IMR-90 (cell line): ENCODE results near the gene NSMCE3. TPM values are rescaled to one million over a fixed set of nuclear protein-coding genes. Genes with fewer than 3 reads are reported as not detected.

Source experiments
- ATAC-seq: fragments of 200-7000 bp; cut with Tn5 transposase; 2 replicates; pipeline ENCODE4 v1.9.1; 2020; ENCODE audit warnings: low read depth, mild to moderate bottlenecking, moderate library complexity
- BruUV-seq: library from RNA; stranded (reverse); fragments of 400-500 nt; replicated peaks from 2 replicates; lab custom pipeline; 2021; lab: Mats Ljungman, UMichigan
- CTCF ChIA-PET: fragments of 300-600 bp; formaldehyde crosslinking; extraction: SDS; loops from one replicate; lab custom pipeline; 2021; ENCODE audit warnings: antibody characterized with exemption; lab: Yijun Ruan, JAX
- POLR2A ChIA-PET: fragments of 300-600 bp; sonication (Branson Sonifier 250); formaldehyde crosslinking; loops from one replicate; lab custom pipeline; 2022; ENCODE audit warnings: antibody characterized with exemption; ENCODE audit not compliant: unreplicated experiment; lab: Charles Lee
- DNase-seq: peaks from one replicate; pipeline ENCODE4 v3.0.0; 2013
- H2AFZ ChIP-seq: replicated peaks from 2 replicates; pipeline ENCODE3; 2013; ENCODE audit warnings: low read length, mild to moderate bottlenecking; ENCODE audit not compliant: poor library complexity
- H2AK5ac ChIP-seq: 2 replicates; pipeline ENCODE4 v1.6.1; 2013; ENCODE audit warnings: low read depth, low read length, inconsistent platforms
- H2AK9ac ChIP-seq: replicated peaks from 2 replicates; pipeline ENCODE3; 2013; ENCODE audit warnings: mild to moderate bottlenecking, low read depth, low read length, moderate library complexity; ENCODE audit not compliant: poor library complexity
- H2BK120ac ChIP-seq: 2 replicates; pipeline ENCODE4 v1.6.1; 2013; ENCODE audit warnings: low read depth, low read length, inconsistent platforms
- H2BK15ac ChIP-seq: 3 replicates; pipeline ENCODE4 v1.6.1; 2013; ENCODE audit warnings: low read depth, low read length, inconsistent platforms
- H2BK20ac ChIP-seq: 2 replicates; pipeline ENCODE4 v1.6.1; 2013; ENCODE audit warnings: low read depth, mild to moderate bottlenecking, inconsistent platforms, low read length, moderate library complexity
- H2BK5ac ChIP-seq: 2 replicates; pipeline ENCODE4 v1.6.1; 2013; ENCODE audit warnings: mild to moderate bottlenecking, low read depth, low read length, inconsistent platforms; ENCODE audit not compliant: poor library complexity, severe bottlenecking
- H3K14ac ChIP-seq: replicated peaks from 2 replicates; pipeline ENCODE4 v1.6.1; 2013; ENCODE audit warnings: low read depth, low read length, inconsistent platforms
- H3K18ac ChIP-seq: 2 replicates; pipeline ENCODE4 v1.6.1; 2013; ENCODE audit warnings: low read depth, low read length, control low read depth
- H3K23ac ChIP-seq: 2 replicates; pipeline ENCODE4 v1.6.1; 2013; ENCODE audit warnings: low read depth, low read length, inconsistent platforms
- H3K27ac ChIP-seq: 2 replicates; pipeline ENCODE4 v1.5.1; 2013; ENCODE audit warnings: mild to moderate bottlenecking, control low read depth, low read length; ENCODE audit not compliant: insufficient read depth
- H3K27me3 ChIP-seq: 2 replicates; pipeline ENCODE4 v1.6.1; 2013; ENCODE audit warnings: low read length; ENCODE audit not compliant: control insufficient read depth, insufficient read depth
- H3K36me3 ChIP-seq: 2 replicates; pipeline ENCODE4 v1.6.1; 2013; ENCODE audit warnings: low read length, mixed read lengths; ENCODE audit not compliant: control insufficient read depth, insufficient read depth
- H3K4ac ChIP-seq: 2 replicates; pipeline ENCODE4 v1.6.1; 2013; ENCODE audit warnings: low read depth, low read length, inconsistent platforms
- H3K4me1 ChIP-seq: 2 replicates; pipeline ENCODE4 v1.6.1; 2013; ENCODE audit warnings: low read length, mixed read lengths; ENCODE audit not compliant: control insufficient read depth, insufficient read depth
- H3K4me2 ChIP-seq: 2 replicates; pipeline ENCODE4 v1.6.1; 2013; ENCODE audit warnings: low read depth, mild to moderate bottlenecking, control low read depth, low read length, moderate library complexity
- H3K4me3 ChIP-seq: 2 replicates; pipeline ENCODE4 v1.5.1; 2013; ENCODE audit warnings: low read depth, mild to moderate bottlenecking, control low read depth, low read length, moderate library complexity; ENCODE audit not compliant: insufficient read depth
- H3K56ac ChIP-seq: 2 replicates; pipeline ENCODE4 v1.6.1; 2013; ENCODE audit warnings: low read length, inconsistent platforms; ENCODE audit not compliant: insufficient read depth; ENCODE audit errors: extremely low read depth
- H3K79me1 ChIP-seq, 2 experiments: 2 replicates each; pipeline ENCODE4 v1.6.1; 2013; ENCODE audit warnings: low read length in 2 of 2, inconsistent platforms in 1 of 2, low read depth in 1 of 2
- H3K9ac ChIP-seq: 2 replicates; pipeline ENCODE4 v1.6.1; 2013; ENCODE audit warnings: low read depth, low read length, control low read depth
- H3K9me1 ChIP-seq: 2 replicates; pipeline ENCODE4 v1.6.1; 2013; ENCODE audit warnings: low read length, inconsistent platforms; ENCODE audit not compliant: insufficient read depth
- H3K9me3 ChIP-seq: 2 replicates; pipeline ENCODE4 v1.6.1; 2013; ENCODE audit warnings: low read length; ENCODE audit not compliant: control insufficient read depth, insufficient read depth
- H4K20me1 ChIP-seq: 2 replicates; pipeline ENCODE4 v1.6.1; 2013; ENCODE audit warnings: low read length, inconsistent platforms; ENCODE audit not compliant: insufficient read depth
- H4K5ac ChIP-seq: 2 replicates; pipeline ENCODE4 v1.6.1; 2013; ENCODE audit warnings: mild to moderate bottlenecking, low read depth, low read length, control low read depth
- H4K8ac ChIP-seq, 2 experiments: 2 replicates each; pipeline ENCODE4 v1.6.1; 2013; ENCODE audit warnings: low read depth in 2 of 2, low read length in 2 of 2, control low read depth in 1 of 2, inconsistent platforms in 1 of 2
- H4K91ac ChIP-seq: 2 replicates; pipeline ENCODE4 v1.6.1; 2013; ENCODE audit warnings: low read depth, low read length, inconsistent platforms; ENCODE audit not compliant: insufficient read depth
- BHLHE40 ChIP-seq: fragments of 150-350 bp; IDR thresholded peaks from 2 replicates; pipeline ENCODE4 v1.6.1; 2016; ENCODE audit warnings: mild to moderate bottlenecking, low read depth, low read length
- CEBPB ChIP-seq: IDR thresholded peaks from 2 replicates; pipeline ENCODE4 v1.6.1; 2012; ENCODE audit warnings: low read depth, low read length, improper control_type of control experiment
- CHD1 ChIP-seq: IDR thresholded peaks from 2 replicates; pipeline ENCODE4 v1.6.1; 2012; ENCODE audit warnings: low read depth, low read length, improper control_type of control experiment
- FOS ChIP-seq: fragments of 150-350 bp; IDR thresholded peaks from 2 replicates; pipeline ENCODE4 v1.6.1; 2016; ENCODE audit warnings: low read depth, low read length
- MAFK ChIP-seq: IDR thresholded peaks from 2 replicates; pipeline ENCODE4 v1.6.1; 2012; ENCODE audit warnings: low read depth, low read length, improper control_type of control experiment
- MAZ ChIP-seq: IDR thresholded peaks from 2 replicates; pipeline ENCODE4 v1.6.1; 2012; ENCODE audit warnings: low read depth, mild to moderate bottlenecking, low read length, improper control_type of control experiment, moderate library complexity, borderline replicate concordance
- MXI1 ChIP-seq: IDR thresholded peaks from 2 replicates; pipeline ENCODE4 v1.6.1; 2012; ENCODE audit warnings: low read depth, mild to moderate bottlenecking, low read length, moderate library complexity, borderline replicate concordance
- NFE2L2 ChIP-seq: fragments of 150-350 bp; IDR thresholded peaks from 2 replicates; pipeline ENCODE4 v1.6.1; 2016; ENCODE audit warnings: low read depth, mild to moderate bottlenecking, low read length
- POLR2A ChIP-seq: IDR thresholded peaks from 2 replicates; pipeline ENCODE4 v1.6.1; 2012; ENCODE audit warnings: mild to moderate bottlenecking, low read depth, low read length
- RAD21 ChIP-seq: IDR thresholded peaks from 2 replicates; pipeline ENCODE4 v1.6.1; 2012; ENCODE audit warnings: low read length, improper control_type of control experiment
- RCOR1 ChIP-seq: IDR thresholded peaks from 2 replicates; pipeline ENCODE4 v1.6.1; 2012; ENCODE audit warnings: mild to moderate bottlenecking, low read length, improper control_type of control experiment; ENCODE audit not compliant: insufficient replicate concordance
- RFX5 ChIP-seq: IDR thresholded peaks from 2 replicates; pipeline ENCODE4 v1.8.0; 2012; ENCODE audit warnings: low read depth, mild to moderate bottlenecking, low read length, moderate library complexity
- SMC3 ChIP-seq: fragments of 150-350 bp; IDR thresholded peaks from 2 replicates; pipeline ENCODE4 v1.6.1; 2016; ENCODE audit warnings: low read depth, mild to moderate bottlenecking, antibody characterized with exemption, low read length, moderate library complexity
- WGBS, 2 experiments: methylation state at CpG; one replicate each; pipeline versions ENCODE4 v1.1.5 to v1.1.7; 2013; ENCODE audit warnings: missing lambda C conversion rate in 2 of 2; ENCODE audit not compliant: insufficient read length in 1 of 2; ENCODE audit errors: extremely low coverage in 2 of 2; 5-methylcytosine and 5-hydroxymethylcytosine counted together
- dilution Hi-C: fragments of 300-500 bp; cut with HindIII; formaldehyde crosslinking; loops from one replicate; pipeline ENCODE4 v1.14.3; 2018; ENCODE audit warnings: low sequenced_read_pairs; ENCODE audit not compliant: unreplicated experiment
- in situ Hi-C: fragments of 300-500 bp; cut with MboI; formaldehyde crosslinking; loops from 3 replicates; pipeline ENCODE4 v1.14.3; 2019; ENCODE audit warnings: low sequenced_read_pairs, inconsistent platforms, mixed read lengths
- intact Hi-C: fragments of 100-400 bp; cut with micrococcal nuclease; formaldehyde crosslinking; loops from 2 replicates; pipeline ENCODE4 v1.10.0; 2022
- polyA plus RNA-seq, 3 experiments: library from polyadenylated mRNA; depleted of rRNA; stranded (reverse); fragments of >200 nt; gene quantifications; 2 replicates each; pipeline ENCODE4 v1.2.3, GENCODE V29; 2012; ENCODE audit warnings: low replicate concordance in 1 of 3
- total RNA-seq: library from RNA; depleted of rRNA; stranded (reverse); fragments of >200 nt; gene quantifications from 2 replicates; pipeline ENCODE4 v1.2.3, GENCODE V29; 2012
- TF ChIP-seq, protein P1 (sequence below): fragments of 150-350 bp; IDR thresholded peaks from 2 replicates; pipeline ENCODE4 v1.6.1; 2016; ENCODE audit warnings: low read depth, mild to moderate bottlenecking, low read length, moderate library complexity, borderline replicate concordance
- TF ChIP-seq, protein P2 (sequence below): conservative IDR thresholded peaks from 2 replicates; pipeline ENCODE4 v1.5.1; 2012; ENCODE audit warnings: mild to moderate bottlenecking, low read depth, low read length, improper control_type of control experiment
- TF ChIP-seq, protein P3 (sequence below): fragments of 150-350 bp; IDR thresholded peaks from 2 replicates; pipeline ENCODE4 v1.6.1; 2017; ENCODE audit warnings: mild to moderate bottlenecking, antibody characterized with exemption, low read length, low read depth

Gene NSMCE3
- total and polyA plus RNA-seq, 2 of the 4 experiments (the other 2 are of a cell fraction) = 5.1 to 6.3 TPM

DNA sequence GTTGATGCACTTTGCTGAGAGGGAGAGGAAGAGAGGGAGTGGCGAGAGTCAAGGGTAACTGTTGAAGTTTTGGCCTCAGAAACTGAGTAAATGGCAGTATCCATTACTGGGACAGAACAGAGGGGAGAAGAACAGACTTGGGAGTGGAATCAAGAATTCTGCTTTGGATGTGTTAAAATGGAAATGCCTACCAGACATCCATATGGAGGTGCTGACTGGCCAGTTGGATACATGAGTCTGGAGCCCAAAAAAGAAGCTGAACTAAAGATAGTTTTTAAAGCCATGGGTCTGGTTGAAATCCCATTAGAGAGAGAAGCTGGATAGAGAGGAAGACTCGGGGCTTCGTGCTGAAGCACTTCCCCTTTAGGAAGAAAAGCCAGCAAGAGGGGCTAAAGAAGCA lies 35.9 kb upstream of the NSMCE3 start:
- TF ChIP-seq MAFK (no peak), SMC3 (no peak), POLR2A (no peak), NFE2L2 (no peak), CEBPB (no peak), MAZ (no peak), BHLHE40 (no peak), RCOR1 (no peak), RFX5 (no peak), MXI1 (no peak), RAD21 (no peak), FOS (no peak), CHD1 (no peak)
- TF ChIP-seq, protein P1, sequence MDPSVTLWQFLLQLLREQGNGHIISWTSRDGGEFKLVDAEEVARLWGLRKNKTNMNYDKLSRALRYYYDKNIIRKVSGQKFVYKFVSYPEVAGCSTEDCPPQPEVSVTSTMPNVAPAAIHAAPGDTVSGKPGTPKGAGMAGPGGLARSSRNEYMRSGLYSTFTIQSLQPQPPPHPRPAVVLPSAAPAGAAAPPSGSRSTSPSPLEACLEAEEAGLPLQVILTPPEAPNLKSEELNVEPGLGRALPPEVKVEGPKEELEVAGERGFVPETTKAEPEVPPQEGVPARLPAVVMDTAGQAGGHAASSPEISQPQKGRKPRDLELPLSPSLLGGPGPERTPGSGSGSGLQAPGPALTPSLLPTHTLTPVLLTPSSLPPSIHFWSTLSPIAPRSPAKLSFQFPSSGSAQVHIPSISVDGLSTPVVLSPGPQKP = no peak
- TF ChIP-seq, protein P2, sequence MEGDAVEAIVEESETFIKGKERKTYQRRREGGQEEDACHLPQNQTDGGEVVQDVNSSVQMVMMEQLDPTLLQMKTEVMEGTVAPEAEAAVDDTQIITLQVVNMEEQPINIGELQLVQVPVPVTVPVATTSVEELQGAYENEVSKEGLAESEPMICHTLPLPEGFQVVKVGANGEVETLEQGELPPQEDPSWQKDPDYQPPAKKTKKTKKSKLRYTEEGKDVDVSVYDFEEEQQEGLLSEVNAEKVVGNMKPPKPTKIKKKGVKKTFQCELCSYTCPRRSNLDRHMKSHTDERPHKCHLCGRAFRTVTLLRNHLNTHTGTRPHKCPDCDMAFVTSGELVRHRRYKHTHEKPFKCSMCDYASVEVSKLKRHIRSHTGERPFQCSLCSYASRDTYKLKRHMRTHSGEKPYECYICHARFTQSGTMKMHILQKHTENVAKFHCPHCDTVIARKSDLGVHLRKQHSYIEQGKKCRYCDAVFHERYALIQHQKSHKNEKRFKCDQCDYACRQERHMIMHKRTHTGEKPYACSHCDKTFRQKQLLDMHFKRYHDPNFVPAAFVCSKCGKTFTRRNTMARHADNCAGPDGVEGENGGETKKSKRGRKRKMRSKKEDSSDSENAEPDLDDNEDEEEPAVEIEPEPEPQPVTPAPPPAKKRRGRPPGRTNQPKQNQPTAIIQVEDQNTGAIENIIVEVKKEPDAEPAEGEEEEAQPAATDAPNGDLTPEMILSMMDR = no peak
- TF ChIP-seq, protein P3, sequence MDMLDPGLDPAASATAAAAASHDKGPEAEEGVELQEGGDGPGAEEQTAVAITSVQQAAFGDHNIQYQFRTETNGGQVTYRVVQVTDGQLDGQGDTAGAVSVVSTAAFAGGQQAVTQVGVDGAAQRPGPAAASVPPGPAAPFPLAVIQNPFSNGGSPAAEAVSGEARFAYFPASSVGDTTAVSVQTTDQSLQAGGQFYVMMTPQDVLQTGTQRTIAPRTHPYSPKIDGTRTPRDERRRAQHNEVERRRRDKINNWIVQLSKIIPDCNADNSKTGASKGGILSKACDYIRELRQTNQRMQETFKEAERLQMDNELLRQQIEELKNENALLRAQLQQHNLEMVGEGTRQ = no peak
- Histone ChIP-seq H3K56ac (no peak overlapping the region), H2BK5ac (no peak overlapping the region), H3K4me2 (no peak overlapping the region), H2BK20ac (no peak overlapping the region), H2AK9ac (no peak overlapping the region), H3K9ac (no peak overlapping the region), H4K20me1 (no peaks in the 10 kb centered on the region), H2BK120ac (no peak overlapping the region), H4K8ac (no peak overlapping the region), H2AFZ (no peak overlapping the region), H3K14ac (no peak overlapping the region), H3K4ac (no peak overlapping the region), H3K27me3 (peaks cover 9% of the 10 kb centered on the region), H3K9me3 (no peaks in the 10 kb centered on the region), H3K27ac (no peak overlapping the region), H3K79me1 (no peaks in the 10 kb centered on the region), H4K5ac (no peak overlapping the region), H3K4me1 (no peaks in the 10 kb centered on the region), H4K91ac (no peak overlapping the region), H3K4me3 (no peak overlapping the region), H3K18ac (no peak overlapping the region), H2AK5ac (no peak overlapping the region), H3K36me3 (no peaks in the 10 kb centered on the region), H3K9me1 (no peaks in the 10 kb centered on the region), H3K23ac (no peak overlapping the region), H2BK15ac (no peak overlapping the region)
- dilution Hi-C loops (no loop called here), in situ Hi-C loops (no loop called here), intact Hi-C loops (no loop called here)
- ChIA-PET POLR2A (no interaction called here), CTCF (no interaction called here)
- ATAC-seq (no peak), DNase-seq (no peak)
- WGBS, 2 experiments = no CpG with 5 or more reads among the region's 3 CpGs
- no TSS peak for BruUV-seq
